GM21515 (cell line): Measurements from ENCODE around the gene MILR1.

Experiments
- ATAC-seq: cut with Tn5 transposase; IDR thresholded peaks from one replicate; pipeline ENCODE4 v1.9.1; 2021; ENCODE audit not compliant: unreplicated experiment

The MILR1 gene

GRCh38 chr17:64502021-64502420 is 53.1 kb downstream of the MILR1 start:
- no peak for ATAC-seq

- ATAC-seq, result no peak
These were observed 53.9 kb downstream of the MILR1 start for GRCh38 chr17:64502809-64503208.

- no peak for ATAC-seq
These were observed 54.4 kb downstream of the MILR1 start for GRCh38 chr17:64503341-64503740.

- ATAC-seq, result no peak
These were observed 55.2 kb downstream of the MILR1 start for GRCh38 chr17:64503821-64504768.

GRCh38 chr17:64504769-64505339 is 55.9 kb downstream of the MILR1 start:
- no peak for ATAC-seq

GRCh38 chr17:64505340-64506200 is 56.7 kb downstream of the MILR1 start:
- peak; percentile 26 for ATAC-seq

GRCh38 chr17:64506201-64506575 is 57.3 kb downstream of the MILR1 start, which contains the start of gene DDX5:
DDX5 (minus strand) TSS chr17:64506289; CDS start chr17:64506119, 170 bp downstream.
- ATAC-seq, result peak; percentile 62

- ATAC-seq, result peak; percentile 55
These were observed 57.9 kb downstream of the MILR1 start, which contains the start of gene CEP95 for GRCh38 chr17:64506576-64507412. CEP95 (plus strand) TSS chr17:64506977; CDS start chr17:64507098, 121 bp downstream.

GRCh38 chr17:64507413-64507782 is 58.5 kb downstream of the MILR1 start:
- peak; percentile 8 for ATAC-seq

- no peak for ATAC-seq
These were observed 59.8 kb downstream of the MILR1 start for GRCh38 chr17:64508683-64509082.

GRCh38 chr17:64509179-64509578 is 60.3 kb downstream of the MILR1 start:
- no peak for ATAC-seq

- no peak for ATAC-seq
These were observed 66.5 kb downstream of the MILR1 start for GRCh38 chr17:64515419-64515818.

- ATAC-seq, result no peak
These were observed 66.9 kb downstream of the MILR1 start for GRCh38 chr17:64515829-64516228.
